ENCODE measurements around the gene NDRG2. TPM values are rescaled to one million over a fixed set of nuclear protein-coding genes. Genes with fewer than 3 reads are reported as not detected.

The NDRG2 gene
- total and polyA plus RNA-seq, 9 of the 15 experiments (the other 6 are each of a cell fraction or from before 2014, with no cell fraction given): 10.1 to 105 (median 41.0) TPM

GRCh38 chr14:21018286-21018685 lies 6.6 kb downstream of the NDRG2 start:
- POLR2A ChIA-PET: interaction anchor here (0.8 to 1.2 kb wide), 4 partner anchors 18 to 23 kb away, joined by 3 to 4 read pairs (median 4); no protein-coding TSS in a partner anchor
- Histone ChIP-seq H3K9me1 (ENCODE audit: control insufficient read depth, insufficient read depth, low read length) (no peaks in the 10 kb centered on the region), H3K79me2 (ENCODE audit: control insufficient read depth, insufficient read depth, low read length) (peaks cover 5% of the 10 kb centered on the region; the same call in 1 of the 3 replicates), H4K20me1 (replicated peaks; ENCODE audit: control insufficient read depth, insufficient read depth, low read length) (no peaks in the 10 kb centered on the region), H3K27me3 (ENCODE audit: control insufficient read depth in 2 of 2, insufficient read depth in 2 of 2, low read length in 2 of 2) (no peaks in the 10 kb centered on the region), H3K27ac (ENCODE audit: extremely low read depth, low read depth, low read length) (no peak overlapping the region), H3K4me2 (ENCODE audit: insufficient read depth, low read length) (no peak overlapping the region), H3K36me3 (ENCODE audit: control insufficient read depth, insufficient read depth, low read length) (peaks cover 37% of the 10 kb centered on the region; the same call in 1 of the 3 replicates), H3K9ac (ENCODE audit: insufficient read depth in 1 of 2, low read depth in 2 of 2, low read length in 2 of 2) (no peak overlapping the region), H3K9me3 (replicated peaks; ENCODE audit: control insufficient read depth, insufficient read depth, low read depth, low read length) (no peaks in the 10 kb centered on the region), H3K4me3 (no peak overlapping the region), H3K4me1 (replicated peaks in 1 of 2; ENCODE audit: control insufficient read depth in 2 of 2, insufficient read depth in 2 of 2, low read length in 2 of 2) (peaks cover 5 to 17% of the 10 kb centered on the region in 2 experiments; a peak in 3 of 5 replicates), H2AFZ (ENCODE audit: low read depth, low read length) (no peak overlapping the region)
- no TSS peak for BruUV-seq (replicated peaks)
- CTCF ChIA-PET (ENCODE audit: low intra/inter-chr PET ratio): interaction anchor here (1.1 kb wide), 1 partner anchor 22 kb away, joined by 3 read pairs; no protein-coding TSS in a partner anchor
- WGBS (ENCODE audit: insufficient coverage, low coverage, missing lambda C conversion rate): 74% methylated on average over 7 of the region's 7 CpGs
- FAIRE-seq (no peak), ATAC-seq (no peak), DNase-seq (ENCODE audit: extremely low read depth in 1 of 4, low spot score in 3 of 4) (no peak)
- in situ Hi-C loops (cut with MboI) (no loop called here), intact Hi-C loops (cut with micrococcal nuclease) (no loop called here)
- no peak for TF ChIP-seq PHB (CRISPR knock-in tag; IDR thresholded peaks at IDR 0.05)
- TF ChIP-seq ZNF655 (CRISPR knock-in tag; IDR thresholded peaks at IDR 0.05): no peak
- no peak for TF ChIP-seq ZNF644 (tag; IDR thresholded peaks at IDR 0.05; ENCODE audit: low read depth)
- no peak for TF ChIP-seq ZNF318 (IDR thresholded peaks at IDR 0.05; ENCODE audit: borderline replicate concordance in 1 of 2, low read depth in 1 of 2)
- no peak for TF ChIP-seq SNIP1 (IDR thresholded peaks at IDR 0.05; ENCODE audit: low read depth)
- TF ChIP-seq BRD4 (IDR thresholded peaks at IDR 0.05): no peak
- no peak for TF ChIP-seq SMARCE1 (IDR thresholded peaks at IDR 0.05)

Data from K562 (cell line).